HG03571 (cell line): ENCODE data around the gene UBC.

Experiments used
- ATAC-seq: cut with Tn5 transposase; IDR thresholded peaks from one replicate; pipeline ENCODE4 v1.9.1; 2021; ENCODE audit not compliant: unreplicated experiment

Gene UBC

DNA sequence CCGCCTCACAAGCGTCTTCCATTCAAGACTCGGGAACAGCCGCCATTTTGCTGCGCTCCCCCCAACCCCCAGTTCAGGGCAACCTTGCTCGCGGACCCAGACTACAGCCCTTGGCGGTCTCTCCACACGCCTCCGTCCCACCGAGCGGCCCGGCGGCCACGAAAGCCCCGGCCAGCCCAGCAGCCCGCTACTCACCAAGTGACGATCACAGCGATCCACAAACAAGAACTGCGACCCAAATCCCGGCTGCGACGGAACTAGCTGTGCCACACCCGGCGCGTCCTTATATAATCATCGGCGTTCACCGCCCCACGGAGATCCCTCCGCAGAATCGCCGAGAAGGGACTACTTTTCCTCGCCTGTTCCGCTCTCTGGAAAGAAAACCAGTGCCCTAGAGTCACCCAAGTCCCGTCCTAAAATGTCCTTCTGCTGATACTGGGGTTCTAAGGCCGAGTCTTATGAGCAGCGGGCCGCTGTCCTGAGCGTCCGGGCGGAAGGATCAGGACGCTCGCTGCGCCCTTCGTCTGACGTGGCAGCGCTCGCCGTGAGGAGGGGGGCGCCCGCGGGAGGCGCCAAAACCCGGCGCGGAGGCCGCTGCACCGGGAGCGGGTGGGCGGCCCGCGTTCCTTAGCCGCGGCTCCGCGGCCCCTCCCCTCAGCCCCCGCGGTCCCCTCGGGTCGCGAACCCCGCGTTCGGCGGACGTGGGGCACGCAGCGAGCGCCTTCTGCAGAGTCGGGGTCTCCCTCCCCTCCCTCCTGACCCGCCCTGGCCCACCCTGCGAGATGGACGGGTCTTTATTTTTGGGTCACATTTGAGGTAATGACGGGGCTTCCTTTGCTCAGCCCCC is at the start of gene UBC:
Gene UBC (minus strand): TSS at position 259 of the 847 bp plus-strand sequence. CDS start 879 bp downstream, outside the sequence.
- ATAC-seq, result peak; percentile 32

DNA sequence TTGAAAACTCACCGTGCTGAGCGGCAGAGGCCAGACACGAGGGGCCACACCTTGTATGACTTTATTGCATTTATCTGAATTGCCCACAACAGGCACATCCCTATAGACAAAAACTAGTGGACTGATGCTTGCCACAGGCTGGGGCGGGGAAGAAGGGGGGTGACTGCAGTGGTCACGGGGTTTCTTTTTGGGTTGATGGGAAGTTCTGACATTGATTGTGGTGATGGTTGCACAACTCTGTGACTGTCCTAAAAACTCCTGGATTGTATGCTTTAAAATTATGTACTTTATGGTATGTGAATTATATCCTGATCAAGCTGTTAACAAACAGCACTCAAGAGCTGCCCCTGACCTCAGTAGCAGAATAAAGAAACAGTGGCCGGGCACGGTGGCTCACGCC is 48.8 kb upstream of the UBC start:
- ATAC-seq, result no peak

DNA sequence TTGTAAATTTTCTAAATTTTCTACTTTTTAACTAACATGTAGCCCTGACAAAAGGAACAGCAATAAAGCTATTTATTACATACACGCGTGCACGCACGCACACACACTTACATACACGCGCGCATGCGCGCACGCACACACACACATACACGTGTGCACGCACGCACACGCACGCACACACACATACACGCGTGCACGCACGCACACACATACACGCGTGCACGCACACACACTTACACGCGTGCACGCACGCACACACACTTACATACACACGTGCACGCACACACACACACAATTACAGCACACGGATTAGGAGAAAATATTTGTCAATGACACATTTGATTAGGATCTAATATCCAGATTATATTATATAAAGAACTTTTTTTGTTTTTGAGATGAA is 46.6 kb upstream of the UBC start:
- ATAC-seq, result no peak

DNA sequence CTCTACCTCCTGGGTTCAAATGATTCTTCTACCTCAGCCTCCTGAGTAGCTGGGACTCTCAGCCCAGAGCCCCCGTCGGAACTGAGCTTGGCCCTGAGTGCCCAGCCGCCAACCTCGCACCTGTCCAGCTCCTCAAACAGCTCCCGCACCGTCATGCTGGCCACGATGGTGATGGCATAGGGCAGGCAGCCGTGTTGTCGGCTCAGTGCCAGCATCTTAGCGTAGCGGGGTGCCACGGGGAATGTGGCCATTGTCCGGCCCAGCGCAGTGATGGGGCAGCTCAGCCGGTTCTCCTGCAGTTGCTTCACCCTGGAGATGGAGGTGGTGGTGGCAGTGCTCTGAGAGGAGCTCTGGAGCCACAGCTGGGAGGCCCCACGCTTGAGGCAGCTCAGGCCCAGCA is 42.1 kb upstream of the UBC start:
- ATAC-seq, result no peak

DNA sequence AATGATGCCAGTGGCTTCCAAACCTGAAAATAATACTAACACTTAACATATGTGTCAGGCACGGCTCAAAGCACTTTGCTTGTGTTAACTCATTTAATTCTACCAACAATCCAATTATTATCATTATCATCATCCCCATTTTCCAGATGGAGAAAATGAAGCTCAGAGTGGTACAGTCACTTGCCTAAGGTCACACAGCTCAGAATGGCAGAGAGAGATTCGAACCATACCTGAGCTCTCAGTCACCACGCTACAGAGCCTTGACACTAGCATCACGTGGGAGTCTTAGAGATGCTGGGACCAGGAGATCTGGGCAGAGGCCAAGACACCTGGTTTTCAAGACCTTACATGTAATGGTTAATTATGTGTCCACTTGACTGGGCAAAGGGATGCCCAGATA is 40.3 kb upstream of the UBC start:
- no peak for ATAC-seq

DNA sequence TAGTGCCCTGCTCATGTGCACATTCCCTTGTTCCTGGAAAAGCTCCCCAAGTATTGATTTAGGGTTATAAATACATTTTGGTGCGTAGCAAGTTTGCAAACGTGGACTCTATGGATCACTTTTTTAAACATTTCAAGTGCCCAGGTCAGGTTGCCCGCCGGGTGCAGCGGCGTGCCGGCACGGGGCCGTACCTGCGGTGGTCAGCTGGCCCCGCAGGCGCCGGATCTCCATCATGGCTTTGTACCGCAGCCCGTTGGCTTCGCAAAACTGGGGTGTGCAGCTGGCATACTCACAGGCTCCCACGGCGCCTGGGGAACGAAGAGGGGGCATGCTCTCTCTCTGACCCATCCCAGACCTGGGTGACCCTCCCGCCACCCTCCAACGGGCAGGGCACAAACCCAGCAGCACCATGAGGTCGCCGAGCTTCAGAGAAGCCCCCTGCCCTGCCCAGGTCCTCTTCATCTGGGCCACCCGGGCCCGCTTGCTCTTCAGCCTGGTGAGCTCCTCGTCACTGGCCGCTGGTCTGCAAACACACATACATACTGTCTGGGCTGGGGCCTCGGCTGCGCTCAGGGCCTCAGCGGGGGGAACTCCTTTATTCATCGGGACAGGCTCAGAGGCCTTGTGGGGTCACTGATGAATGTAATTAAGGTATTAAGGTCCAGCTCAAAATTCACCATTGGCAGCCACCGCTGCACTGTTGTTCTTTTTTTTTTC is 39.4 kb upstream of the UBC start:
- ATAC-seq, result no peak

DNA sequence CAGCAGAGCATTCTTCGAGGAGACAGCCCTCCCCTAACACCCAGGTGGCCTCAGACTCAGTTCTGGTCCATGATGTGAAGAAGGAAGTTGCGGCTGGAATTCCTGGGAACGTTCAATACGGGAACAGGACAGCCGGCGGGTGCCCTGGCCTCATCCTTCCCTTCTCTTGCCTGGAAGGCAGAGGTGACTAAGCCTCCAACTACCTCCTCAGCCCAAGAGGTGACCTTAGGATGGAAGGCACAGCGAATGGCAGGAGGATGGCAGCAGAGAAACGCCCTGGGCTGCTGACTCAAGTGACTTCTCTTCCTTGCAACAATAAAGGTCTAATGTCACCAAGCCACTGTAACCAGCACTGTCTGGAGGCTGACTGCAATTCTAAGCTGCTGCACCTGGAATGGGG is 38.4 kb upstream of the UBC start:
- no peak for ATAC-seq

DNA sequence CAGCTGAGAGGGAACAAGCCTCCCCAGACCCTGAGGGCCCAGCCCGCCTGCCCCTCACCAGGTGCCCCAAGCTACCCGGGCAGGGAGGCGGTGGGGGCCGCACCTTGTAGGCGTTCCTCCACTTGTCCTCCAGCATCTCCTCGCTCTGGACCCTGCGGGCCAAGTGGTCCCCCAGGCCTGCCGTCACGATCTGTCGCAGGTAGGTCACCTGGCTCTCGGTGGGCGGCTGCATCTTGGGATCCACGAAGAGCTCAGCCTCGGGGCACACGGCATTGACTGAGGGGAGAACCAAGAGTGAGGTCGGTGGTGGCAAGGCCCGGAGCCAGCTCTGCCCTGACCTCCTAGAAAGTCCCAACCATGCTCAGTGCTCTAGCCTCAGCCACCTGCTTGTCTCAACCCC is 37.8 kb upstream of the UBC start:
- no peak for ATAC-seq

DNA sequence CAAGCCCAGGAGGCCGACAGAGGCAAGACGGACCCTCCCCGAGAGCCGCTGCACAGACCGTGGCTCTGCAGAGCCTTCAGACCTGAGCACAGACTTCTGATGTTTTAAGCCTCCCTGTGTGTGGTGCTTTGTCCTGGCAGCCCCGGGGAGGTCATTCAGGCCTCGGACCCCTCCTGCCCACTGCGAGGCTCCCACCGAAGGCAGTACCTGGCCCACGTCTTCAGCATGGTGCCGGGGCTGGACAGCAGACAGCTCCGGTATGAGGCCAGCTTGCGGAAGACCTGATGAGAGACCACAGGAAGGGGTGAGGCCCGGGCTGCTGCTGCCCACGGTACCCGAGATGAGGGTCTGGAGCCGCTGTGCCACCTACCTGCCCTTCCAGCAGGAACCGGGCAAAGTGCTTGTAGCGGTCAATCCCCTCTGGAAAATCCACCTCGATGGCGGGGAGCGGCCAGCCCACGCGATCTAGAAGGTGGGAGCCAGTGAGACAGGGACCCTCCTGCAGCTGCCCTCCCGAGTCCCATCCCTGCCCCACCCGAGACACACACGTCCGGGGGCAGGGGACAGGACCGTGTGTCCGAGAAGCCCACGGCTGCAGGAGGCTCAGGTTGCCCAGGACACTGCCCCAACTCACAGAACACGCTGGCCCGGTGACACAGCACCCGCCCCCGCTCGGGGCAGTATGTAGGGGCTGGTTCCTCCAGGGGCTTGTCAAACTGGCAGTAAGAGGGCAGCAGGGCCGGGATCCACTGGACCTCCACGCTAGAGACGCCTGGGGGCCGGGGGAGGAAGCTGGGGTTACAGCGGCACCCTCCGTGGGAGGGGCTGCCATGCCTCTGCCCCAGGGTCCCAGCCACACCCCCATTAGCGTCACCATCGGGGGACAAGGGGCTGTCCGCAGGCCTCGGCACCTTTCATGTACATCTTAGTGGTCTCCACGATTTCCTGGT is 35.6 kb upstream of the UBC start:
- ATAC-seq, result no peak

DNA sequence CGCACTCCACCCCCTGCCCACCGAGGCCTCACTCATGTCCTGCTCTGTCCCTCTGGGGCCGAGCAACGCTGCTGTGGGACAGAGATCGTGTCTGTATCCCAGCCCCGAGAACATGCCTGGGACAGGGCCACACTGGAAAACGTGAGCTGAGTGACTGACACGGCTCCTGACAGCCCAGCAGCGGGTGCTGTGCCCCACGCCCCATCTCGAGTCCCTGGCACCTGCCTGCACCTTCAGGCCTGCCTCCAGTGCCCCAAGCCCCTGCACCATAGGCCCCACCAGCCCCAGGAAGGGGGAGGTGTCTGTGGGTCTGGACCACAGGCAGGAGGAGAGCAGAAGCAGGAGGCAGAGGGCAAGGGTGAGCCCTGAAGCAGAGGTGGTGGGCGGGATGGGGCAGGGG is 34.6 kb upstream of the UBC start:
- ATAC-seq, result no peak

DNA sequence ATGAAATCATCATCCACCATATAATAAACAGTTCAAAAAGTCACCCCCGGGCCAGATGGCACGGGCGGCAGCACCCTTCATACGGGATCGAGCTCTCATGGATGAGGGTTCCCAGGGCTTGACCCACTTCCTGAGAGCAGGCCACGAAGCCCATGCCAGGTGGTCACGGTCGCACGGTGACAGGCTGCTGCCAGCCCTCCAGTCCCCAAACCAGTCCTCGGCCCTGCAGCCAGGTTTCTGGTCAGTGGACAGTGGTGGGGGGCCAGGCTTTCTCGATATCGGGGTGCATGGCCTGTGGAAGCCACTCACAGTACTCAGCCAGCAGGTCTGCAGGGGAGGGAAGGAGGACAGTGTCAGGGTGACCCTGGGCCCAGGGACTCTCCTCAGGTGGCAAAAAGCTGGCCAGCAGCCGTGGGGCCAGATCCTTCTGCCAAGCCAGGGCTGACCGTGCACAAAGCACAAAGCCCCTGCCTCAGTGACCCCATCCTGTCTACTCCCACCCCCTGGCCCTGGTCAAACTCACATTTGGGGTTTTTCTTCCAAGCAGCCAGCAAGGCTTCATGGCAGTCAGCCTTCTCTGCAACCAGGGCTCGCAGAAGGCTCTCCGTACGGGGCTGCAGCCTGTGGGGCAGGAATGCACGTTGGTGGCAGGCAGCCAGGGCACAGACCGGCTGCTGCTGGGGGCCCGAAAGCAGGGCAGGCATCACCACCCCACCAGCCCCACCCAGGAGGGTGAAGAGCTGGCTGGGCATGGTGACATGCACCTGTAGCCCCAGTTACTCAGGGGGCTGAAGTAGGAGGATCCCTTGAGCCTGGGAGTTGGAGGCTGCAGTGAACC is 33.3 kb upstream of the UBC start:
- no peak for ATAC-seq

DNA sequence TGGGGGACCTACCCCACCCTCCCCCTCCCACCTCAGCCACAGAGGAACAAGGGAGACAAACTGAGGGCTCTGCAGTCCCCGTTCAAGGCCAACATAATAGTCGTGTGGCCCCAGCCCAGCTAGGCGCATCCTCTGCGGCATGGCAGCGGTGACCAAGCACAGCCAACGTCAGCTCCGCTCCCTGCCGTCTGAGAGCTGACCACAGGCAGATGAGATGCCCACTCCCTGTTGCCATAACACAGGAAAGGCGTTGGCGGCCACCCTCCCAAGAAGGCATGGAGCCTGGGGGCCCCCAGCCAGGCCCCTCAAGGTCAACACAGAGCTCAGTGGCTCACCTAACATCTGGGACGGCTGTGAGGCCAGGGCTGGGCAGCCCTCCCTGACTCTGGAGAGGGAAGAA is 32.6 kb upstream of the UBC start:
- ATAC-seq, result no peak

DNA sequence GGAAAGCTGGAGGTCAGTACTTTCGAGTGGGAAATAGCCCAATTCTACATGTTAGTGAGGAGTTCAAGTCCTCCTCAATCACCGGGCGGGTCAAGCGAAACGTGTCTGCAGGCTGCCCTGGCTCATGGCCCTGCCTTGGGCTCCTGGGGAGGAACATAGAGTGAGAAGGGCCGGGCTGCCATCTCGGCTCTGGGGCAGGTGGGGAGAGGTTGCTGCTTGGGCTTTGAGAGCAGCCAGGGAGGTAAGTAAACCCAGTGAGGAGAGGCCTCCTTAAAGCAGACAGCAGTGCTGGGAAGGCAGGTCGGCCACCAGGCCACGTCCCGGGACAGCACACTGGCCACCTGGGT is 32.0 kb upstream of the UBC start:
- no peak for ATAC-seq

DNA sequence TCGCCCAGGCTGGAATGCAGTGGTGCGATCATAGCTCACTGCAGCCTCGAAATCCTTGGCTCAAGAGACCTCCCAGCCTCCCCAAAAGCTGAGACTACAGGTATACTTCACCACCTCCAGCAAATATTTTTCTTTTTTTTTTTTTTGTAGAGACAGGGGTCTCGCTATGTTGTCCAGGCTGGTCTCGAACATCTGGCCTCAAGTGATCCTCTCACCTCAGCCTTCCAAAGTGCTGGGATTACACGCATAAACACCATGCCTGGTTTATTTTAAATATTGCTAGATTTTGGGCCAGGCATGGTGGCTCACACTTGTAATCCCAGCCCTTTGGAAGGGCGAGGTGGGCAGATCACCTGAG is 26.7 kb upstream of the UBC start:
- no peak for ATAC-seq

DNA sequence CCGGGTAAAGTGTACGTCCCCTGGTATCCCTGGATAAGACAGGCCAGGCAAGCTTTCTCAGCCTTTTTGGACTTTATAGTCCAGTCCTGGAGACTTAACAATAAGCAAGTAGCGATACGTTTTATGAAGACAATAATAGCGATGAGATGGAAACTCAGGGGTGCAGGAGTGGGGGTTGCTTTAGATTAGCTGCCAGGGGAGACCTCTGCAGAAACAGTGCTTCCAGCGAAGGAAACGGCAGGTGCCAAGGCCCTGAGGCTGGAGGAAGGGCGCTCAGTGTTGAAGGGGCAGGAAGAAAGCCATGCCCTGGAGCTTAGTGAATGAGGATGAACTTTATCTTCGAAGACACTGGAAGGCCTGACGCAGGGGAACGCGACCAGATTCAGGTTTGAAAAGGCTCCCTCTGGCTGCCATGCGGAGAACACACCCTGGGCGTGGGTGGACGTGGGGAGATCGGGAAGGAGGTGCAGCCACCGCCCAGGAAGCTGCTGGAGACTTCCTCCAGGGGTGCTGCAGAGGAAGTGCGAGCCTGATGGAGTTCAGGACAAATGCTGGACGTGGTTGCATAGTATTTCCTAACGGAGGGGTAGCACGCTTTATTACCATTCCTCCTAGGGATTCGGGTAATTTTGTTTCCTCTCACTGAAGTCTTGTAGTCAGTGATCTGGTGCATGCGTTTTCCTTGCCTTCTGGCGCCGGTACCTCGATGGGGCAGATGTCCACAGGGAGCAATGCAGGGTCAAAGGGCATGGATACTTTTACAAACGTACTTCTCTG is 26.1 kb upstream of the UBC start:
- peak; percentile 52 for ATAC-seq

DNA sequence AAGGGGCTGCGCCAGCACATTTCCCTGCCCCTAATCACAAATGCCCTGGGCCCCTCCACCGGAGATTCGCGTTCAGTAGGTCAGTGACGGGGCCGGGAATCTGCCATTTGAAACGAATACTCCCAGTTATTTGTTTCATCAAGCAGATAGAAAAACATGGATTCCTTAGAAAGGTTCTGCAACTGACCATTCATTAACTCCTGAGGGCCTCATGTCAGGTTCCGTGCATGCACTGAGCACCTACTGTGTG is 25.6 kb upstream of the UBC start:
- no peak for ATAC-seq

DNA sequence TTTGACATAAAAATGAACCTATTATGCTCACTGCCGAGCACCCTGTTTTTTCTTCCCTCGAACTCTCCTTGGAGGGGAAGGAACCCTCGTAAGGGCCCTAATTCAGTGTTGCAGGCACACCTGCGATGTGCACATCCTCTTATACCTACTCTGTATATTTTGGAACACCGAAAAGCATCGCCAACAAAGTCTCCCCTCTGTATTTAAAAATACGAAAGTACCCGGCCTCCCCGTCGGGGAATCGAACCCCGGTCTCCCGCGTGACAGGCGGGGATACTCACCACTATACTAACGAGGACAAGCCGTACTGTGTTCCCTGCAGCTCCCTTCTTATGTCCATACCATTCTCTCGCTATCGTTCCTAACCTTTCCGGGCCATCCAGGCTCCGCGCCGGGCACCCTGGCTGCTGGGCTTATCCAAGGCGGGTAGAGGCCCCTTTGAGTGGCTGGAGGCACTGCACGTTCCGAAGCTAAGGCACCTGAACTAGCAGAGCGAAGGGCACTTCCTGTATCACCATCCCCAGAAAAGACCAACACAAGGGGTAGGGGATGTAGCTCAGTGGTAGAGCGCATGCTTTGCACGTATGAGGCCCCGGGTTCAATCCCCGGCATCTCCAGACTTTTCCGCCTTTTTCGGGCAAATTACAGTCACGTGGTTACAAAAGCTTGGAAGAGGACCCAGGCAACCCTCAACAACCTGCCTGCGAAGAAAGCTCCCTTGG is 25.1 kb upstream of the UBC start:
- peak; percentile 48 for ATAC-seq

DNA sequence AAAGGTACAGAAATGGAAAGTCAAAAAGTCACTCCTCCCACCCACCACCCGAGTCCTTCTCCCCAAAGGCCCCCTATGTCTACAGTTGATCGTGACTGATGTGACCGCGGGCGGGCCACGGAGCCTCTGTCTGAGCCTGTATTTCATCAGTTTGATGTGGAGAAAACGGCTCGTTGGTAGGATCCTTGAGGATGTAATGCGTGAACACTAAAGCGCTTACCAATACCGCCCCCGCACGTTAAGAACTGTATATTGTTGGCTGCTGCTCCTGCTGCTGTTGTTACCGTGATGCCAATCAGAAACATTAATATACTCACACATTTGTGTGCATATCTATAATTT is 24.6 kb upstream of the UBC start:
- ATAC-seq, result peak; percentile 27

DNA sequence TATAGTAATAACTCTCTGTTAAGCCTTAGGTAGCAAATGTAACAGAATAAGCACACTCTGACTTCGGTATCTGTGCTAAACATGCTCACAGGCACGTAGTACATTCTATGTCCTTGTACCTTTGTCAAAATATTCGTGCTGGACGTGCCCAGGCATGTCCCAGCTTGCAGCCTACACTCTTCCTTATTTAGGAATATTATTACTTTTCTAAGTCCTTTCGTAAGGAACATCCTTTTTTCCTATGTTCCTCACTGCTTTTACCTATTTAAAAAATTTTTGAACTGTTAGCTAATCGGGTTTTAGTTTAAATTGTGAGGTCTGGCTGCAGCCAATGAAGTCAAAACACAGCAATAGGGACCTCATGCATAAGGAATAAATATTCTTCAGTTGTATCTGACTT is 24.1 kb upstream of the UBC start:
- ATAC-seq, result no peak

DNA sequence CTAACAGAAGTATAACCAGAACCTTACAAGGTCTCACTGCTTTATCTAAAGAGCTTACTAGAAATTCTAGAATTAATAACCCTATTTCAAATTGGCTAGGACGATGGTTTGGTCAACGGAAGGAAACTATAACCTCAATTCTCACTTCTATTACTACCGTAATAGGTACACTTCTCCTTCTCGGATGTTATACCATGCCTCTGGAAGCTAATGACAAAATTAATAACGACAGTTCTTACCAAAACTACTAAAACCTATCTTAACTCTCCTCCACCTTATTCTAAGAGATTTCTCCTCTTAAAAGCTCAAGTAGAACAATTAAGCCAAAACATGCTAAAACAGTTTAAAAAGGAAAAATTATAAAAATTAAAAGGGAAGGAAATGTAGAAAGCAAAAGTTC is 23.7 kb upstream of the UBC start:
- ATAC-seq, result no peak
